Measurements from ENCODE around the gene RPUSD4. TPM values are rescaled to one million over a fixed set of nuclear protein-coding genes. Genes with fewer than 3 reads are reported as not detected.
"Not testable (repeated sequence)": the region's sequence is repeated elsewhere in the genome, so short reads cannot be mapped to it uniquely, and the experiment has no call there.

Gene RPUSD4, protein sequence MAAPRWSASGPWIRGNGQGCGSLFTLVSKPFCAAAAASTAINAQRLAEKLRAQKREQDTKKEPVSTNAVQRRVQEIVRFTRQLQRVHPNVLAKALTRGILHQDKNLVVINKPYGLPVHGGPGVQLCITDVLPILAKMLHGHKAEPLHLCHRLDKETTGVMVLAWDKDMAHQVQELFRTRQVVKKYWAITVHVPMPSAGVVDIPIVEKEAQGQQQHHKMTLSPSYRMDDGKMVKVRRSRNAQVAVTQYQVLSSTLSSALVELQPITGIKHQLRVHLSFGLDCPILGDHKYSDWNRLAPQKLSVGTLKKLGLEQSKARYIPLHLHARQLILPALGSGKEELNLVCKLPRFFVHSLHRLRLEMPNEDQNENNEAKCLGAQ
- total RNA-seq = 24.7 TPM

DNA sequence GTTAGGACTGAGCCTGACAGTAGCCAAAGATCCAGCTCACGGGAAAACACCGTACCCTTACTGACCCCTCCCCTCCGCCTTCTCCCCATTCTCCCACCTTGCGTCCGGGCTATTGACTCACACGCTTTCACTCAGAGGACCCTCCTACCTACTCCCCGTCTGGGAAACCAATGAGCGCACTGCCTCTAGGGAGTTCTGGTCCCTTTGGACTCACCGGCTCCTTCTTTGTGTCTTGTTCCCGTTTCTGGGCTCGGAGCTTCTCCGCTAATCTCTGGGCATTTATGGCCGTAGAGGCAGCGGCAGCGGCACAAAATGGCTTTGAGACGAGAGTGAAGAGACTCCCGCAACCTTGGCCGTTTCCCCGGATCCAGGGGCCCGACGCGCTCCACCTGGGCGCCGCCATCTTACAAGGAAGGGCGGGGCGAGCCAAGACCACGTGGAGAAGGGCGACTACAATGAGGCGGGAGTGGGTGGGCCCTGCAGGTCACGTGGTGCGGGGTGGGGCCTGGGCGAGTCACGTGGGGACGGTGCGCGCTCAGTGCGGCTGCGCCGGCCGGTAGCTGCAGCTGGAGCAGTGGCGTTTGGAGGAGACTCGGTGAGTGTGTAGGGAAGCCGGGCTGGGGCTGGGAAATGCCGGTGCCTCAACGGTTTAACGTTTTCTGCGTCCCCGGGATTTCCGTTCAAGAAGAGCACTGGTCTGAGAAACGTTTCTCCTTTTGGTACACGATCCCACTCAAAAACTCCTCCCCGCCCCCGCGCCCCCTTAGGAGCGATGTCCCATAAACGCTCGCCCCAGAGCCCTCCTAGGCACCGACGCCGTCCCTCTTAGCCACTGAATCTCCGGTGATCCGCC, at the start of gene RPUSD4, which contains the start of gene FAM118B:
TSS of gene RPUSD4 (minus strand) at position 415 of the 853 bp plus-strand sequence. CDS start at position 403, 12 bp downstream.
TSS of gene FAM118B (plus strand) at position 547 of the 853 bp plus-strand sequence. CDS start 23,220 bp downstream, outside the sequence.
- peak; percentile 99 for DNase-seq (ENCODE audit: low spot score)

DNA sequence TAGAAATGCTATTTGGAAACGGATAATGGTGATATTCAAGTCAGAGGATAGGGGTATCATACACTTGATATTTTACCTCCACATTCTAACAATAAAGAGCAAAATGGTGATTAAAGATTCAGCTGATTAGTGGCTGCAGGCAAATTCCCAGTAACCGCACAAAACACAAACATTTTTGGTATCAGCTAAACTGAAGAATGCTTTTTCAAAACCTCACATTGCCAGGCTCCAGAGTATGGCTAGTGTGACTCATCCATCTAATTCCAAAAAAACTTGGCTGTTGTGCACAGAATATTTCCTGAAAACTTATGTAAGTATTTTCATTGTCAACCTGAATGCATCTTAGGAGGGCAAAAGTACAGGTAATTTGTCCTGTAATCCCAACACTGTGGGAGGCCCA, 46.3 kb upstream of the RPUSD4 start:
- DNase-seq (ENCODE audit: low spot score) = no peak

DNA sequence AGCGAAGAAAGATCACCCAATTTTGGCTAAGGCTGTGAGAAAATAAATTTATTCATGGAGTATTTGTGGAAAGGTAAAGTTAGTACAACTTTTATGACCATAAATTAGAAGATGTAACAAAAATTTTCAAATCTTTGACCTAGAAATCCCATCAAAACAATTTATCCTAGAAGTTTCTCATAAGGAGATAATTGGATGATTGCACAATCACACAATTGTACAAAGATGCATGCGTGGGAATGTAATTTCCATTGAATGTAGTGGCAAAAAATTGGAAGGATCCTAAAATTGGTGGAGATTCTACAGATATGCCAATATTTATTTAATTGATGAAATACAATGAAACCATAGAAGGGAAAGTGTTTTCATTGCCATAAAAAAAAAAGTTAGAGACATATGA, 45.7 kb upstream of the RPUSD4 start:
- DNase-seq (ENCODE audit: low spot score) = no peak

DNA sequence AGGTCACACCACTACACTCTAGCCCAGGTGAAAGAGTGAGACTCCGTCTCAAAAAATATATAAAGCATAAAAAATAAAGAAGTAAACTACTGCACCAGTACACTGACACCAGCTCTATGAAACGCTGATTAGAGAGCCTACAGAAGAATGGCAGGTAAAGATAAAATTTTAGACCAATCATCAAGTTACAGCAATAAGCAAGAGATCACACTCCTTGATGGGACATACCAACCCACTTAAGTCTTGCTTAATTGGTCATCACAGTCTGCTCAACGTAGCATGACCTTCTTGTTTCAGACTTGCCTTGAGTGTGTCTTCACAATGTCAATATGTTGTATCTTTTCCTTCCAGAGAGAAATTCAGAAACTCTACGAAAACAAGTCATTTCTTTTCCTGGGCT, 44.8 kb upstream of the RPUSD4 start:
- no peak for DNase-seq (ENCODE audit: low spot score)

DNA sequence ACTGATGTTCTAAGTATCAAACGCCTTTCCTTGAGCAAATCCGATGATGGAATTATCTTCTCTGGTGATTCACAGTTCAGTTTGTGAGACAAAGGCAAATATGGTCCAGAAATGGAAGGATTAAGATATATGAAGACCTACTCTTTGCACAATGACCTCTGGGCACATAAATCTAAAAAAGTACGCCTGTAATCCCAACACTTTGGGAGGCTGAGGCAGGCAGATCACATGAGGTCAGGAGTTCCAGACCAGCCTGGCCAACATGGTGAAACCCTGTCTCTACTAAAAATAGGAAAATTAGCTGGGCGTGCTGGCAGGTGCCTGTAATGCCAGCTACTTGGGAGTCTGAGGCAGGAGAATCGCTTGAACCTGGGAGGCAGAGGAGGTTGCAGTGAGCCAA, 44.1 kb upstream of the RPUSD4 start:
- not testable (repeated sequence) for DNase-seq (ENCODE audit: low spot score)

DNA sequence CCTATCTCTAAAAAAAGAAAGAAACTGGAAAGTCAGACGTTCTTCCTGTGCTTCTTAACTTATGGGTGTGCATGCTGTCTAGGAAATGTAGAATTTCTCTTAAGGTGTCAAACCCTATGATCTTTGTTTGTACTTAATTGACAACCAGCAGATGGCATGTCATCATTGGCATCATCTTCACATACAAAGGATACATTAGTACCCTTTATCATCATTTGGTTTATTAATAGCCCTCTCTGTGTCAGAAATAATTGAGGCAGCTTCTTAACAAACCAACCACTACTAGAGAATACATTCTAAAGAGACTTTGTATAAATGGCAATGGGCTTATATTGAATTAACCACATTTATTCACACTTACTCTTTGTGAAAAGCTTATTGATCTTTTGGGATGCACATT, 43.4 kb upstream of the RPUSD4 start:
- no peak for DNase-seq (ENCODE audit: low spot score)

DNA sequence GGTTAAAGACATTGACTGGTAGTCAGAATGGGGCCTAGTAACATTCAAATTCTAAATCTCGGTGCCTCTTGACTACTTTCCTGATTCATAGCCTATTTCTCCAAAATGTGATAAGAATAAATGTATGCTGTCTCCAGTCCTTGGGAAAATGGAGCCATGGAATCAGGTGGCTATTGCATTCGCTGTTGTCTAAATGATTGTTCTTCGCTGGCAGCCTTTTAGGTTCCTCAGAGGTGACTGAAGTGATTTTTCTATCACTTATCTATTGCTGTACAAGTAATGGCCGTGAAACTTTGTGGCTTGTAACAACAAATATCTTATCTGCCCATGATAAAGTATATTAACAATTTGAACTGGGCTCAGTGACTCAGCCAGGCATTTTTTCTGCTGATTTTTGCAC, 41.8 kb upstream of the RPUSD4 start:
- DNase-seq (ENCODE audit: low spot score) = no peak

DNA sequence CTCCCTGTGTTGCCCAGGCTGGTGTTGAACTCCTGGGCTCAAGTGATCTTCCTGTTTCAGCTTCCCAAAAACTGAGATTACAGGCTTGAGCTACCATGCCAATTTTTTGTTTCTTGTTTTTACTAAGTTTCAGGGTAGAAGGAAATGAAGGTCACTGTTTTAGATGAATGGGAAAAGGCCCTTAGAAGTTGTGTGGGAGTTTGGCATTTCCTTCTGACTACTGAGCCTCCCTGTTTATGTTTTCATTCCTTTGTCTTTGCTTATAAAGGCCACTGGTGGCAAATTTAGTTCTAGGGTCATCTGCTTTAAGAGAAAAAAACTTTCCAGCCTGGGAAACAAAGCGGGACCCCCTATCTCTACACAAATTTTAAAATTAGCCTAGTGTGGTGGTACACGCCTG, 35.2 kb upstream of the RPUSD4 start:
- DNase-seq (ENCODE audit: low spot score) = no peak

DNA sequence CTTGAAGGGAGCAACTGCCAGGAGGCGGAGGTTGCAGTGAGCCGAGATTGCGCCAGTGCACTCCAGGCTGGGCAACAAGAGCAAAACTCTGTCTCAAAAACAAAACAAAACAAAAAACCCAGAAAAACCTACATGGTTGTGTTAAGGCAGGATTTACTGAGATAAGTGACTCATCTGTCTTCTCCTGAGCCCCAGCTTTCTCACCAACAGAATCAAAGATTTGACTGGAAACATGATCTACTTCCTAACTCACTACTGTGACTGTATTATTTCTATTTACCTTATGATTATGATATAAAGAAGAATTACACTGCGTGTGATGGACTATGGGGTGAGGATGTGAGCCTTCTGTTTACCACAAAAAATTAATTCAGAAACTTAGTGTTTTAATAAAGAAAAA, 21.9 kb upstream of the RPUSD4 start:
- DNase-seq (ENCODE audit: low spot score) = no peak

DNA sequence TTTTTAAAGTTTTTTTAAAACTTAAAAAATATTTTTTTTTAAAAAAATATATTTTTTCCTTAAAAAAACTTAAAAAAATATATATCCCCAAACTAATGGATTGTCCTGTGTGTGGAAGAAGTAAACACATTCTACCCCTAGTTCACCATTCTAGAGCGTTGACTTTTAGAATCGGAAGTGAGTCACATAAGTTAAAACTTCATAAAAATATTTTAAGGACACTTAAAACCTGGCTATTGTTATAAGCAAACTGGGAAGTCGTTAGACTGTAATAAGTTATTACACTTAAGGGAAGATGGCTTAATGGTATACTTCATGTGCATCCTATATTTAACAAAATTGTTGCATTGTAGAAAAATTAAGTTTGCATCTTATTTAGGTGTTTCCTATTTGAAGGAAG, 21.2 kb upstream of the RPUSD4 start:
- no peak for DNase-seq (ENCODE audit: low spot score)

DNA sequence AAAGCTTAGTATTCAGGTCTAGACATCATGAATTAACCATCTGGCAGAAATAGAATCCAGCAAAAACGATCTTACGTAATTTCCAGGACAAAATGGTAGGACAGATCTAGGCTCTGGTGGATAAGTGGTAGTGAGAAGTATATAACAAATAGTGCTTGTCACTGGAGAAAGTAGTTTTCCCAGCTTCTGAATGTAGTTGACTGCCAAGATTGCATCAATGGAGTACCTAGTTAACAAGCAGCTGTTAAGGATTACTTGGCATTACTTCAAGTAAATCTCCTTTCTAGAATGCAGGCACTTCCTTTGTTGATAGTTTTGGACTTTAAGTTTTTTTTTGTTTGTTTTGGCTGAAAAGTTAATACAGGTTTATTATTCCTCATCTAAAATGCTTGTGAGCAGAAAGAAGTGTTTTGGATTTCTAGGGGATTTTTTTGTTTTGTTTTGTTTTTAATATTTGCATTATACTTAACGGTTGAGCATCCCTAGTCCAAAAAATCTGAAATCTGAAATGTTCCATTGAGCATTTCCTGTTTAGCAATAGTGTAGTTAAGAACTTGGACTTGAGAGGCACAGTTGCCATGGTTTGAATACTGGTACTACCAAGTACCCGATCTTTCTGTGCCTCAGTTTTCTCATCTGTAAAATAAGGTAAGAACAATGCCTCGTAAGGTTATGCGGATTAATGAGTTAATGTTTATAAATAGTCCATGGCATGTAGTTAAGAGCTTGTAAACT, 20.4 kb upstream of the RPUSD4 start:
- no peak for DNase-seq (ENCODE audit: low spot score)

DNA sequence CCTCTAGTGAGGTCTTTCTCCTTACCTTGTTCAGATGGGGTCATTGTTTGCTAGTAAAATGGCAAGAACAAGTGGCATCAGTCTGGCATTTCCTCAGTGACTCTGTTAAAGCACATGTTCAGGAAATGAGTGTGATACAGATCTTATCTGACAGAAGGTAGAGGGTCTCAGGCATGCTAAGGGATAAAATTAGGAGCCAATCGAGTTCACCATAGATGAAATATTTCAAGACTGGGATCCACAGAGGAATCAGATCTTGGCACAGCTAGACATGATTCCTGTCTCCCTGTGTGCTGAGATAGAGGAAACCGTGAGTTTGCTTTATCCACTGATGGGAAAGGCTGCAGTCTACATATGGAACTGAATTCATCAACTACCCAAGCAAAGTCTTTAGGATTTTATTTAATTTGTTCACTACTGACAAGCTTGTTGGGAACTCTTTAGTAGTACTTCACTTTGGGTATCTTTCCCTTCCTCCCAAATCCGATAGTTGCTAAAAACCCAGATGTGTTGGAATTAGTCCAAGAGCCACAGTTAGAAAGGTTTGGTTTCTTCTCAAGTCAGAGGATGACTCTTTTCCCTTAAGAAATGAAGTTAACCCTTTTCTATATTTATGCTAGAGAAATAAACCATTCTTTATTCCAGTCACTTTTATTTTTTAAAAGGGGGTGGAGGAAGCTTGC, 18.5 kb upstream of the RPUSD4 start:
- no peak for DNase-seq (ENCODE audit: low spot score)

DNA sequence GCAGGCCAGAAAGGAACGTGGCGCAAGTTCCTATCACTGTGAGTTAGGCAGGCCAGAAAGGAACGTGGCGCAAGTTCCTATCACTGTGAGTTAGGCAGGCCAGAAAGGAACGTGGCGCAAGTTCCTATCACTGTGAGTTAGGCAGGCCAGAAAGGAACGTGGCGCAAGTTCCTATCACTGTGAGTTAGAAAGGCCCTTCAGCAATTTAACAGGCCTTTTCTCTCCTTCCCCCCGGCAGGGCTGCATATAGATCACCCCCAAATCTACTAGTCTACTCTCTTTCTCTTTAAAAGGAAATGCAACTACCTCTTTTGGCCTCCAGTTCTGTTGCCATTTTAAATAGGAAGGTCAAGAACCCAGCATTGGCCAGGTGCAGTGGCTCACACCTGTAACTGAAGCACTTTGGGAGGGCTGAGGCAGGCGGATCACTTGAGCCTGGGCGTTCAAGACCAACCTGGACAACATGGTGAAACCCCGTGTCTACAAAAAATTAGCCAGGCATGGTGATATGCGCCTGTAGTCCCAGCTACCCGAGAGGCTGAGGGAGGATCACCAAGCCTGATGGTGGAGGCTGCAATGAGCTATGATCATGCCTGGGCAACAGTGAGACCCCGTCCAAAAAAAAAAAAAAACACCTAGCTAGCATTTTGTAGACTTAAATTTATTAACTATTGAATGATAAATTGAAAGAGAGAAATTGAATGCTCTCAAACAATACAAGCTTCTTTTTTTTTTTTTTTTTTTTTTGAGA, 15.1 kb upstream of the RPUSD4 start:
- DNase-seq (ENCODE audit: low spot score) = no peak

DNA sequence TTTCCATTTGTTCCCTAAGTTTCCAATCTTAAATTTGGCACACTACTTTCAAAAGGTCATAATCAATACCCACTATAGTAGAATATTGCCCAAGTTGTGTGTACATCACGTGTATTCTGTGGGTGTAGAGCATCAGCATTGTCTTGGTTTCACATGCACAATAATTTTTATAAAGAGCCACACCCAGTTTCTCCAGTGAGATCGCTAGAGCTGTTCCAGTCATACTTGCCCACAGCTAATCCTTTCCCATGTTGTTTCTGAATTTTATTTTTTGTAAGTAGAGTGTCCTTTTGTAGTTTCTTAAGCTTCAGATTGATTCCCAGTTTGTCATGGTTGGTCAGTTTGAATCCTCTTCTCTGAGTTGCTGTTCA, 13.8 kb upstream of the RPUSD4 start:
- DNase-seq (ENCODE audit: low spot score) = no peak

DNA sequence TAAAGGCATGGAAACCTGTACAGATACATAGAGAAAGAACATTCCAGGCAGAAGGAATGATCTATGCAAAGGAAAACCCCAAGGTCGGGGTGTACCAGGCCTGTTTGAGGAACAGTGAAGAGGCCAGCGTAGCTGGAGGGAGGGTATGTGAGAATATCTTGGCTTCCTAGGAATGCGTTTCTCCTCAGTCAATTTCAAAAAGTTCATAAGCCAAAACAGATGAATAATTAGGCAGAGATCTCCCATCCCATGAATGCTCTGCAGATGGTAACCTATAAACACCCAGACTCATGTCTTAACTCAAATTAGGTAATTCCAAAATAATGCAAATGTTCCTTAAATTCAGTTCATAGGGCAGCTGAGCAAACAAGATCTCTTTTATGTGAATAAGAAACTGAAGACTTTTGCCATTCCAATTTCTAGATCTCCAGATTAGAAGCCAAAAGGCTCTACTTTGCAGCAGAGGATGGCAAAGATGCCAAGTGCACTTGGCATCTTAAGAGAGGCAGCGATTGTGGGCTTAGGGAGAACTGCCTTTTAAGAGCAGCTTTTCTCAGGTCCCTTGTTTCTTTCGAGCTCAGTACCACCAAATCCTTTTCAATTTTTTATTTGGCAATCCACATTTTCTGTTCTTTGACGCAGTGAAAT, 13.3 kb upstream of the RPUSD4 start:
- DNase-seq (ENCODE audit: low spot score) = no peak

DNA sequence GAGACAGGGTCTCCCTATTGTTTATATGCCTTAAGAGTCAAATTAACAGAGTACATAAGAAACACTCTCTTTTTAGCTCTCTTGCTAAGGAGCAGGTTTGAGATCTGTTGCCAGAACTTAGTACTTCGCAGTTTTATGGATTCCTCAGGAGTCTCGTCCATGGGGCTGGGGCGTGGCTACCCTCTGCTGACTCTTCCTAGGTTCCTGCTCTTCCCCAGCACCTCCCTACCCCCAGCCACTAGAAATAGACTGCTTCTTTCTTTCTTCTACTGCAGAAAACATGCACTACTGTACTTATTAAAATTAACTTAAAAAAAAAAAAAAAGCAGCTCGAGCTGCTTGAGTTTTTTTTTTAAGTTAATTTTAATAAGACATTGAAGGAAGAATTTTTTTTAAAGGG, 8.1 kb upstream of the RPUSD4 start:
- DNase-seq (ENCODE audit: low spot score) = no peak

DNA sequence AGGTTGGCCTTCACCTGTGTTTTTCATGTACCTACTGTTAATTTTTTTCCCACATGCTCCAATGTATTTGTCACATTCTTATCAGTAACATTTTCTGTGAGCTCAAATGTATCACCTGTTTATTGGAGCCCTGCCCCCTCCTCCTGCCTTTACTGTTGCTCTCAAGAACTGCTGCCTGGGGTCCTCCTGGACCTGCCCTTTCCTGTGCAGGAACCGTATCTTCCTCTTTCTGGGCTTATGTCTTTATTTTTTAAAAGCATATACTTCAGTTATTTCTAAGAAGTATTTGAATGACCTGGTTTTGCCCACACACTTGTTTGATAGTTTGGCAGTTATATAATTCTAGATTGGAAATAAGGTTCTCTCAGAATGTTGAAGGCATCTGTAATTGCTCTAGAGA, 6.0 kb upstream of the RPUSD4 start:
- DNase-seq (ENCODE audit: low spot score) = no peak

DNA sequence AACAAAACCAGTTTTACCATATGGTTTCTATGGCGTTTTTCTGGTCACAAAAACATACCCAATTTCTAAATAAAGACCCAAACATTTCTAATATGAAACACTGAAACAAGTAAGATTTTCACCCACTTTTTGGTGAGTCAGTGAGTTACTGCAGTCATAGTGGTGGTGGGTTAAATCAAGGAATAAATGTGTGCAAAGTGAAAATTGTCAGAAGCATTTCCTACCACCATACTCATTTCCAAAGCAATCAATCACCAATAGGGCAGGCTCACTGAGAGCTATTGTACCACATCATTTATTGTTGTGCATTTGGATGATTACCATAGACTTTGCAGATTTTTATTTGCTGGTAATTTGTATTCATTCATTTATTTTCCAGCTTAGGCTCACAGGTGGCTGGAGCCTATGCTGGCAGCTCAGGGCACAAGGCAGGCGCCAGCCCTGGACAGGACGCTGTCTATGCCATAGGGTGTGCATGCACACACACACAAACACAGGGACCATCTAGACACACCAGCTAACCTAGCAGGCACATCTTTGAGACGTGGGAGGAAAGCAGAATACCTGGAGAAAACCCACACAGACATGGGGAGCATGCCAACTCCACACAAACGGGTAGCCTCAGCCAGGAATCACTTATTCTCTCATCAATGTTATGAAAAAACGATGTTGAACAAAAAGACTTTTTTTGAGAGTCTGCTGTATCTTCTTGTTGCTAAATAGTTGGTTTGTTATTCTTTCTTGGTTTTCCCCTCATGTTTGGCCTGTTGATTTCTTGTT, 5.3 kb upstream of the RPUSD4 start:
- DNase-seq (ENCODE audit: low spot score) = no peak

DNA sequence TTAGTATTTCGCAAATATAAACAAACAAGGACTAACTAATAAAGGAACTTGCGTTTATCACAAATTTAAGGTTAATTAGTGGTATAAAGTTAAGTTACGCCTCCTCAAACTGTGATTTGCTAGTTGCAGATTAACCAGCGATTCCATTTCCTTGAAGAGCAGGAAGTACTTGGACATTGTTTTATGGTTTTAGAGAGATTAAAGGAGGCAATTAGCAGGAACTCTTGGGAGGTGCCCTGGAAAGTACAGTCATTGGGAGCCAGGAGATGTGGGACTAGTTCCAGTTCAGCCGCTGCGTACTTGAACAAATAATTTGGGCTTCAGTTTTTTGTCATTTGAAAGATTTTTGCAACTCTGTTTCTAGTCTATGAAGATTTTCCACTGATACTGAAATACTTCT, 3.4 kb upstream of the RPUSD4 start:
- no peak for DNase-seq (ENCODE audit: low spot score)

DNA sequence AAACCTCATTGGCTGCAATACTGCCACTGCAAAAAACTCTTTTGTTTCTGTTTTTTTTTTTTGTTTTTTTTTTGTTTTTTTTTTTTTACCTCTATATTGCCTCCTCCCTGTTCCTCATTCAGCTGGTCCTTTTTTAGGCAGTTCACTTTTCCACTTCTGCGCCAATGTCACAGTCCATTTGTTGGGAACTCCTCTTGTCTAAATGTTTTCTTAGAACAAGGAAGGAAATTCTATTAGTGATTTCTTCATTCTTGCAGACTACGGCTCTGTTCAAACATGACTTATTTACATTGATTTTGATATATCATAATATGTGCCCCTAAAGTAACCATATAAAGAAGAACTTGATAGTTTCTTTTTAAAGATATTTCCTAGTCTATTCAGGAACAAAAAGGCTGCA, 3.0 kb upstream of the RPUSD4 start:
- no peak for DNase-seq (ENCODE audit: low spot score)

All from ureter (tissue), 1 donor.